ENCODE data around the gene GALNT17. TPM values are rescaled to one million over a fixed set of nuclear protein-coding genes. Genes with fewer than 3 reads are reported as not detected.

GALNT17 gene
- total RNA-seq, 1 experiment from 2014 or later, result not detected

DNA sequence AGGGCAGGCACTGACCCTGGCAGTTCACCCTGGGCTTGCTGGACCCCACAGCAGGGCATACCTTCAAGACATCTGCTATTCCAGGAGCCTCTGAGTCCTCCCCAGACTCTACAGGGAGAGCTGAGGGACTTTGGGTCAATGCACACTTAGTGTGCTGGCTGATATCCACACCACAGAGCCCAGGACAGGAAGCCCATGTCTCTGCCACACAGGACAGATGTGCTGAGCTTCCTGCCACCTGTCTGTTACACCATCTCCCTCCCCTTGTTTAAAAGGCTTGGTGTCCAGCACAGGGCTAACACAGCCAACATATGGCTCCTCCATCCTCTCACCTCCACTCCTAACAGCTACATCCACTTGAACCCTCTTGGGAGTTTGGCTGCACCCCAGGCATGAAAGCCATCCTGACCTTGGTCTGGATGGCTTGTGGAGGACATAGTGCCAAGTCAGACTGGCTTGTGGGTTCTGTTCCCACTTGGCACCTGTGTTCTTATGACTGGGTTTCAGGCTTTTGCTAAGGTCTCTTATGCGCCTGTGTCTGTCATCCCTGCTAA is 529.8 kb downstream of the GALNT17 start:
- BruUV-seq (replicated peaks), result no TSS peak
- Histone ChIP-seq H3K4me1 (ENCODE audit: insufficient read depth, low read length) (no peaks in the 10 kb centered on the region), H2AFZ (ENCODE audit: low read length) (no peak overlapping the region), H3K27ac (ENCODE audit: low read length) (no peak overlapping the region), H3K9me3 (ENCODE audit: low read length) (no peaks in the 10 kb centered on the region), H3K36me3 (ENCODE audit: low read depth, low read length) (no peaks in the 10 kb centered on the region), H3K9ac (ENCODE audit: low read length) (no peak overlapping the region), H3K9me2 (replicated peaks; ENCODE audit: low read length) (no peaks in the 10 kb centered on the region), H3F3A (ENCODE audit: low read length, unreplicated experiment) (no peaks in the 10 kb centered on the region), H3K79me2 (ENCODE audit: low read length) (no peaks in the 10 kb centered on the region), H3K27me3 (ENCODE audit: low read length) (no peaks in the 10 kb centered on the region), H3K4me3 (ENCODE audit: low read length) (no peak overlapping the region), H4K20me1 (ENCODE audit: low read length) (no peaks in the 10 kb centered on the region), H3K4me2 (ENCODE audit: low read length) (no peak overlapping the region)
- ATAC-seq, result no peak
- POLR2A ChIA-PET (ENCODE audit: unreplicated experiment), result no interaction called here
- CTCF ChIA-PET, result no interaction called here
- intact Hi-C loops (cut with micrococcal nuclease), result no loop called here
- no peak for DNase-seq
- TF ChIP-seq EZH2phosphoT487 (IDR thresholded peaks at IDR 0.05; ENCODE audit: borderline replicate concordance, low read length) (no peak), EZH2 (IDR thresholded peaks at IDR 0.05; ENCODE audit: low read length, unreplicated experiment) (no peak)
- TF ChIP-seq, protein P1, sequence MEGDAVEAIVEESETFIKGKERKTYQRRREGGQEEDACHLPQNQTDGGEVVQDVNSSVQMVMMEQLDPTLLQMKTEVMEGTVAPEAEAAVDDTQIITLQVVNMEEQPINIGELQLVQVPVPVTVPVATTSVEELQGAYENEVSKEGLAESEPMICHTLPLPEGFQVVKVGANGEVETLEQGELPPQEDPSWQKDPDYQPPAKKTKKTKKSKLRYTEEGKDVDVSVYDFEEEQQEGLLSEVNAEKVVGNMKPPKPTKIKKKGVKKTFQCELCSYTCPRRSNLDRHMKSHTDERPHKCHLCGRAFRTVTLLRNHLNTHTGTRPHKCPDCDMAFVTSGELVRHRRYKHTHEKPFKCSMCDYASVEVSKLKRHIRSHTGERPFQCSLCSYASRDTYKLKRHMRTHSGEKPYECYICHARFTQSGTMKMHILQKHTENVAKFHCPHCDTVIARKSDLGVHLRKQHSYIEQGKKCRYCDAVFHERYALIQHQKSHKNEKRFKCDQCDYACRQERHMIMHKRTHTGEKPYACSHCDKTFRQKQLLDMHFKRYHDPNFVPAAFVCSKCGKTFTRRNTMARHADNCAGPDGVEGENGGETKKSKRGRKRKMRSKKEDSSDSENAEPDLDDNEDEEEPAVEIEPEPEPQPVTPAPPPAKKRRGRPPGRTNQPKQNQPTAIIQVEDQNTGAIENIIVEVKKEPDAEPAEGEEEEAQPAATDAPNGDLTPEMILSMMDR (conservative IDR thresholded peaks at IDR 0.05; ENCODE audit: low read depth, low read length), result no peak

DNA sequence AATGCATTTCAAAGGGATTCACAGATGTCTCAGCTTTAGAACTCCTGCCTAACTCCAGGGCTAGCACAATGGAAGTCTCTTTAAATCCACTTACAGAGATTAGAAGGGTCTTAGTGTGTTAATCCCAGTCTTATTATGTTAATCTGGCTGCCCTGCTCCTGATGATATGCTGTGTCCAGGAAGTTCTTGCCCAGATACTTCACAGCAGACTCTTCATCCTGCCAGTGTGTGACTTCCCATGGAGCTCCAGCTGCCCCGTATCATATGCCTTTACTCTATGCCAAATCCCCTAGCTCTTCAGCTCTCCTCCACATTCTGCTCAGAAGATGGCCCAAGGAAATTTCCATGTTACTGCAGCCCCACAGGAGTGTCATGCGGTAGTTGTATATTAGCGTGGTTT is 533.8 kb downstream of the GALNT17 start:
- Histone ChIP-seq H3K9me3 (ENCODE audit: low read length) (0 out of 2 replicates have a peak, but pooled peaks cover 5% of the 10 kb centered on the region), H3F3A (ENCODE audit: low read length, unreplicated experiment) (no peaks in the 10 kb centered on the region), H3K4me3 (ENCODE audit: low read length) (no peak overlapping the region), H3K27ac (ENCODE audit: low read length) (no peak overlapping the region), H3K4me2 (ENCODE audit: low read length) (no peak overlapping the region), H3K79me2 (ENCODE audit: low read length) (no peaks in the 10 kb centered on the region), H3K9ac (ENCODE audit: low read length) (no peak overlapping the region), H3K4me1 (ENCODE audit: insufficient read depth, low read length) (no peaks in the 10 kb centered on the region), H3K27me3 (ENCODE audit: low read length) (no peaks in the 10 kb centered on the region), H3K9me2 (replicated peaks; ENCODE audit: low read length) (no peaks in the 10 kb centered on the region), H4K20me1 (ENCODE audit: low read length) (no peaks in the 10 kb centered on the region), H2AFZ (ENCODE audit: low read length) (no peak overlapping the region), H3K36me3 (ENCODE audit: low read depth, low read length) (no peaks in the 10 kb centered on the region)
- no TSS peak for BruUV-seq (replicated peaks)
- DNase-seq, result no peak
- no peak for ATAC-seq
- TF ChIP-seq, protein P1 (conservative IDR thresholded peaks at IDR 0.05; ENCODE audit: low read depth, low read length), result no peak
- no peak for TF ChIP-seq EZH2 (IDR thresholded peaks at IDR 0.05; ENCODE audit: low read length, unreplicated experiment)
- no peak for TF ChIP-seq EZH2phosphoT487 (IDR thresholded peaks at IDR 0.05; ENCODE audit: borderline replicate concordance, low read length)
- POLR2A ChIA-PET (ENCODE audit: unreplicated experiment), result no interaction called here
- intact Hi-C loops (cut with micrococcal nuclease), result no loop called here
- CTCF ChIA-PET, result no interaction called here

DNA sequence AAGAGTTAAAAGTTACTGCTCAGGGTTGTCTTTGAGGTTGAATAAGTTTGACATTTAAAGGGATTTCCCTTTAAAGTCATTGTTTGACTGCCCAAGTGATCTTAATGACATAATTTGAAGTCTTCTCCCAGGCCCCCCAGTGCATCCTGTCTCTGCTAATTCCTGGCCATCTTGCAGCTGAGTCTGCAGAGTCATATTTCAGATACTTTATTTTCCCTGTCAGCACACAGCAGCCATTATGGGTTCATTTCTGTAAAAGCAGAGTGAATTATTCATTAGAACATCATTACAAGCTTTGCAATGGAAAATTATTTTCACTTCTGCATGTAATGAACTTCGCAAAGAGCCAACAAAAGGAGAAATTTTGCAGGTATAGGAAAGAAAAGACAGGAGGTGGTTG is 536.6 kb downstream of the GALNT17 start:
- TF ChIP-seq EZH2 (IDR thresholded peaks at IDR 0.05; ENCODE audit: low read length, unreplicated experiment) (no peak), EZH2phosphoT487 (IDR thresholded peaks at IDR 0.05; ENCODE audit: borderline replicate concordance, low read length) (no peak)
- TF ChIP-seq, protein P1 (conservative IDR thresholded peaks at IDR 0.05; ENCODE audit: low read depth, low read length), result no peak
- H3K27me3 ChIP-seq (ENCODE audit: low read length), result no peaks in the 10 kb centered on the region
- H3K9me2 ChIP-seq (replicated peaks; ENCODE audit: low read length), result no peaks in the 10 kb centered on the region
- no peak overlapping the region for H2AFZ ChIP-seq (ENCODE audit: low read length)
- H3K27ac ChIP-seq (ENCODE audit: low read length), result no peak overlapping the region
- no TSS peak for BruUV-seq (replicated peaks)
- POLR2A ChIA-PET (ENCODE audit: unreplicated experiment), result no interaction called here
- H4K20me1 ChIP-seq (ENCODE audit: low read length), result no peaks in the 10 kb centered on the region
- no peak for DNase-seq
- H3K4me1 ChIP-seq (ENCODE audit: insufficient read depth, low read length), result no peaks in the 10 kb centered on the region
- no peak overlapping the region for H3K4me2 ChIP-seq (ENCODE audit: low read length)
- no peak overlapping the region for H3K4me3 ChIP-seq (ENCODE audit: low read length)
- ATAC-seq, result no peak
- no peaks in the 10 kb centered on the region for H3K36me3 ChIP-seq (ENCODE audit: low read depth, low read length)
- intact Hi-C loops (cut with micrococcal nuclease), result no loop called here
- H3F3A ChIP-seq (ENCODE audit: low read length, unreplicated experiment), result no peaks in the 10 kb centered on the region
- 0 out of 2 replicates have a peak, but pooled peaks cover 5% of the 10 kb centered on the region for H3K9me3 ChIP-seq (ENCODE audit: low read length)
- no peaks in the 10 kb centered on the region for H3K79me2 ChIP-seq (ENCODE audit: low read length)
- CTCF ChIA-PET, result no interaction called here
- H3K9ac ChIP-seq (ENCODE audit: low read length), result no peak overlapping the region
